Neuronal stem cell (in vitro differentiated cells): ENCODE results near the gene UBXN7. TPM values are rescaled to one million over a fixed set of nuclear protein-coding genes. Genes with fewer than 3 reads are reported as not detected.

Source experiments
- DNase-seq: peaks from one replicate; pipeline ENCODE4 v3.0.0-alpha.2; 2013; ENCODE audit warnings: low spot score
- H2AFZ ChIP-seq: one replicate; pipeline ENCODE4 v1.6.1; 2013; ENCODE audit warnings: mild to moderate bottlenecking, low read length, inconsistent platforms
- H2AK5ac ChIP-seq: 2 replicates; pipeline ENCODE4 v1.6.1; 2013; ENCODE audit warnings: low read depth, mild to moderate bottlenecking, inconsistent platforms, low read length, moderate library complexity, mixed read lengths
- H2BK120ac ChIP-seq: 2 replicates; pipeline ENCODE4 v1.6.1; 2013; ENCODE audit warnings: low read depth, mild to moderate bottlenecking, inconsistent platforms, low read length, moderate library complexity, mixed read lengths
- H2BK12ac ChIP-seq: one replicate; pipeline ENCODE4 v1.6.1; 2013; ENCODE audit warnings: low read length, inconsistent platforms
- H2BK15ac ChIP-seq: 2 replicates; pipeline ENCODE4 v1.6.1; 2013; ENCODE audit warnings: mild to moderate bottlenecking, low read length, inconsistent platforms, mixed read lengths
- H2BK5ac ChIP-seq: one replicate; pipeline ENCODE4 v1.6.1; 2013; ENCODE audit warnings: inconsistent platforms, mild to moderate bottlenecking, low read length, moderate library complexity
- H3K14ac ChIP-seq: one replicate; pipeline ENCODE4 v1.6.1; 2013; ENCODE audit warnings: low read length, inconsistent platforms
- H3K18ac ChIP-seq: 2 replicates; pipeline ENCODE4 v1.6.1; 2013; ENCODE audit warnings: low read length, inconsistent platforms
- H3K23ac ChIP-seq: 2 replicates; pipeline ENCODE4 v1.6.1; 2013; ENCODE audit warnings: low read depth, mild to moderate bottlenecking, mixed read lengths, low read length, inconsistent platforms; ENCODE audit not compliant: poor library complexity
- H3K27ac ChIP-seq: replicated peaks from 3 replicates; pipeline ENCODE4 v1.5.1; 2013; ENCODE audit warnings: low read length, inconsistent platforms
- H3K27me3 ChIP-seq, 3 experiments: 2 replicates each; pipeline ENCODE4 v1.6.1; 2013; ENCODE audit warnings: low read length in 3 of 3, mild to moderate bottlenecking in 2 of 3, inconsistent platforms in 1 of 3, low read depth in 1 of 3, mixed read lengths in 1 of 3, moderate library complexity in 1 of 3; ENCODE audit not compliant: control insufficient read depth in 3 of 3, insufficient read depth in 3 of 3
- H3K36me3 ChIP-seq, 2 donors: replicated peaks in 1 of 2; 2 replicates each; pipeline ENCODE4 v1.6.1; 2013; ENCODE audit warnings: low read length in 2 of 2; ENCODE audit not compliant: control insufficient read depth in 2 of 2, insufficient read depth in 2 of 2
- H3K4ac ChIP-seq: 2 replicates; pipeline ENCODE4 v1.6.1; 2013; ENCODE audit warnings: inconsistent platforms, mild to moderate bottlenecking, low read length, moderate library complexity
- H3K4me1 ChIP-seq, 2 donors: 1 replicate in 1 of 2; 2 replicates in 1 of 2; pipeline ENCODE4 v1.6.1; 2013; ENCODE audit warnings: low read length in 2 of 2, low read depth in 1 of 2; ENCODE audit not compliant: control insufficient read depth in 2 of 2, insufficient read depth in 1 of 2
- H3K4me2 ChIP-seq: one replicate; pipeline ENCODE4 v1.6.1; 2013; ENCODE audit warnings: mild to moderate bottlenecking, low read length, inconsistent platforms; ENCODE audit not compliant: insufficient read depth, poor library complexity, severe bottlenecking
- H3K4me3 ChIP-seq, 2 donors: 2 replicates each; pipeline ENCODE4 v1.5.1; 2013; ENCODE audit warnings: low read length in 2 of 2, mild to moderate bottlenecking in 2 of 2, inconsistent platforms in 1 of 2, moderate library complexity in 1 of 2
- H3K79me1 ChIP-seq: one replicate; pipeline ENCODE4 v1.6.1; 2013; ENCODE audit warnings: low read depth, mild to moderate bottlenecking, inconsistent platforms, low read length, moderate library complexity
- H3K9ac ChIP-seq: one replicate; pipeline ENCODE4 v1.6.1; 2013; ENCODE audit warnings: mild to moderate bottlenecking, low read depth, low read length, inconsistent platforms; ENCODE audit not compliant: poor library complexity
- H3K9me3 ChIP-seq, 2 donors: replicated peaks in 1 of 2; 2 replicates each; pipeline versions ENCODE3 to v1.6.1; 2013; ENCODE audit warnings: low read length in 2 of 2, mild to moderate bottlenecking in 2 of 2, inconsistent platforms in 1 of 2, low read depth in 1 of 2, mixed read lengths in 1 of 2, moderate library complexity in 1 of 2; ENCODE audit not compliant: control insufficient read depth in 2 of 2, insufficient read depth in 1 of 2
- H4K8ac ChIP-seq: one replicate; pipeline ENCODE4 v1.6.1; 2013; ENCODE audit warnings: low read depth, mild to moderate bottlenecking, inconsistent platforms, low read length, moderate library complexity
- H4K91ac ChIP-seq: one replicate; pipeline ENCODE4 v1.6.1; 2013; ENCODE audit warnings: low read length, low read depth, mild to moderate bottlenecking, inconsistent platforms; ENCODE audit not compliant: poor library complexity
- WGBS, 2 donors: extraction: QIAGEN DNeasy Blood & Tissue Kit; methylation state at CpG; one replicate each; pipeline ENCODE4 v1.1.7; 2013; ENCODE audit warnings: missing lambda C conversion rate in 2 of 2, mixed read lengths in 1 of 2; ENCODE audit not compliant: insufficient read length in 2 of 2, insufficient replicate concordance in 1 of 2; ENCODE audit errors: extremely low coverage in 2 of 2; 5-methylcytosine and 5-hydroxymethylcytosine counted together
- polyA plus RNA-seq, 2 experiments: library from polyadenylated mRNA; stranded (reverse); fragments of 200-250 nt; gene quantifications; one replicate each; pipeline ENCODE4 v1.2.3, GENCODE V29; 2013

Gene UBXN7
- 40.1 TPM for polyA plus RNA-seq (2013, experiment 1 of 2)
- 37.4 TPM for polyA plus RNA-seq (2013, experiment 2 of 2)

- Histone ChIP-seq H3K4me3 (peak within 1 kb of the TSS; percentile 92 to 98), H2BK15ac (peak within 1 kb of the TSS; percentile 58), H3K18ac (peak within 1 kb of the TSS; percentile 97), H3K36me3 (peaks cover 0 to 20% of the 10 kb centered on the region in 2 donors), H2BK5ac (peak within 1 kb of the TSS; percentile 99), H2BK120ac (peak within 1 kb of the TSS; percentile 76), H3K9me3 (peaks cover 0 to 1% of the 10 kb centered on the region in 2 donors), H2AFZ (peak within 1 kb of the TSS; percentile 94), H3K79me1 (peaks cover 7% of the 10 kb centered on the region), H3K4me2 (peak within 1 kb of the TSS; percentile 89), H3K14ac (no peak within 1 kb of the TSS), H4K8ac (peak within 1 kb of the TSS; percentile 65), H3K23ac (peak within 1 kb of the TSS; percentile 91), H2BK12ac (peak within 1 kb of the TSS; percentile 47), H3K4ac (no peak within 1 kb of the TSS), H3K27me3 (no peaks in the 10 kb centered on the region), H2AK5ac (peak within 1 kb of the TSS; percentile 85), H4K91ac (peak within 1 kb of the TSS; percentile 30), H3K4me1 (peaks cover 3 to 4% of the 10 kb centered on the region in 2 donors), H3K9ac (peak within 1 kb of the TSS; percentile 95), H3K27ac (peak within 1 kb of the TSS; percentile 99)
- peak; percentile 97 for DNase-seq
- WGBS, 2 donors = no CpG with 5 or more reads among the region's 67 CpGs
Measured at GRCh38 chr3:196432137-196432879, at the start of gene UBXN7. Gene UBXN7 (minus strand): TSS chr3:196432427. CDS start chr3:196432399, 28 bp downstream.

- Histone ChIP-seq H3K4me3 (no peak overlapping the region), H3K4me2 (no peak overlapping the region), H3K27ac (no peak overlapping the region), H2BK5ac (no peak overlapping the region), H2AFZ (no peak overlapping the region), H2BK12ac (no peak overlapping the region), H3K9ac (no peak overlapping the region), H3K4me1 (no peaks in the 10 kb centered on the region), H2BK120ac (no peak overlapping the region), H3K36me3 (peaks cover 22 to 91% of the 10 kb centered on the region in 2 donors), H2BK15ac (no peak overlapping the region), H4K91ac (no peak overlapping the region), H3K4ac (no peak overlapping the region), H4K8ac (no peak overlapping the region), H3K14ac (no peak overlapping the region), H3K27me3 (no peaks in the 10 kb centered on the region), H2AK5ac (no peak overlapping the region), H3K9me3 (peaks cover 0 to 3% of the 10 kb centered on the region in 2 donors), H3K79me1 (no peaks in the 10 kb centered on the region), H3K23ac (no peak overlapping the region), H3K18ac (no peak overlapping the region)
- no peak for DNase-seq
- WGBS, 2 donors = no CpG with 5 or more reads among the region's 4 CpGs
Measured at GRCh38 chr3:196477678-196478077, 45.5 kb upstream of the UBXN7 start.

- no peak overlapping the region for H3K23ac ChIP-seq
- H3K4ac ChIP-seq = no peak overlapping the region
- H2BK15ac ChIP-seq = no peak overlapping the region
- H4K91ac ChIP-seq = no peak overlapping the region
- H3K18ac ChIP-seq = no peak overlapping the region
- H2AK5ac ChIP-seq = no peak overlapping the region
- H2BK120ac ChIP-seq = no peak overlapping the region
- no peaks in the 10 kb centered on the region for H3K4me1 ChIP-seq
- no peak for DNase-seq
- H2AFZ ChIP-seq = no peak overlapping the region
- H3K27ac ChIP-seq = no peak overlapping the region
- no peak overlapping the region for H3K14ac ChIP-seq
- H3K27me3 ChIP-seq = no peaks in the 10 kb centered on the region
- H3K79me1 ChIP-seq = no peaks in the 10 kb centered on the region
- no peak overlapping the region for H3K4me2 ChIP-seq
- no peak overlapping the region for H2BK12ac ChIP-seq
- no peak overlapping the region for H3K9ac ChIP-seq
- H3K9me3 ChIP-seq = no peaks in the 10 kb centered on the region
- H3K4me3 ChIP-seq = no peak overlapping the region
- no peak overlapping the region for H4K8ac ChIP-seq
- no CpG with 5 or more reads among the region's 8 CpGs for WGBS, 2 donors
- H2BK5ac ChIP-seq = no peak overlapping the region
- H3K36me3 ChIP-seq = peaks cover 22 to 85% of the 10 kb centered on the region in 2 donors
Measured at GRCh38 chr3:196472286-196472685, 40.1 kb upstream of the UBXN7 start.

- H3K4me3 ChIP-seq = no peak overlapping the region
- H3K4me1 ChIP-seq = no peaks in the 10 kb centered on the region
- no peak for DNase-seq
- no peak overlapping the region for H2AFZ ChIP-seq
- no CpG with 5 or more reads among the region's 2 CpGs for WGBS, 2 donors
- H4K8ac ChIP-seq = no peak overlapping the region
- no peak overlapping the region for H2BK120ac ChIP-seq
- H3K9me3 ChIP-seq = no peaks in the 10 kb centered on the region
- H3K27ac ChIP-seq = no peak overlapping the region
- no peak overlapping the region for H3K4me2 ChIP-seq
- H3K23ac ChIP-seq = no peak overlapping the region
- no peak overlapping the region for H2AK5ac ChIP-seq
- no peak overlapping the region for H3K4ac ChIP-seq
- H2BK5ac ChIP-seq = no peak overlapping the region
- no peaks in the 10 kb centered on the region for H3K27me3 ChIP-seq
- no peak overlapping the region for H4K91ac ChIP-seq
- no peak overlapping the region for H2BK12ac ChIP-seq
- peaks cover 22 to 77% of the 10 kb centered on the region in 2 donors for H3K36me3 ChIP-seq
- no peaks in the 10 kb centered on the region for H3K79me1 ChIP-seq
- no peak overlapping the region for H2BK15ac ChIP-seq
- no peak overlapping the region for H3K14ac ChIP-seq
- H3K18ac ChIP-seq = no peak overlapping the region
- no peak overlapping the region for H3K9ac ChIP-seq
Measured at GRCh38 chr3:196471551-196471950, 39.3 kb upstream of the UBXN7 start.
